ENCODE measurements around the gene JADE2. TPM values are rescaled to one million over a fixed set of nuclear protein-coding genes. Genes with fewer than 3 reads are reported as not detected.

Gene JADE2
- total and polyA plus RNA-seq, 2 donors (not counting 3 experiments of a cell fraction or from before 2014, with no cell fraction given), result 11.6 to 31.1 TPM

- ChIA-PET POLR2A (interaction anchor here (0.6 to 1.4 kb wide), 2 partner anchors 13 to 64 kb away, joined by 6 to 11 read pairs; no protein-coding TSS in a partner anchor), CTCF (interaction anchor here (0.9 to 4.2 kb wide), 10 partner anchors 9 to 158 kb away, joined by 3 to 33 read pairs (median 8); partner anchors contain the start of genes CDKN2AIPNL and JADE2)
- H3K9me3 ChIP-seq (replicated peaks; ENCODE audit: control insufficient read depth, insufficient read depth, low read length), result no peaks in the 10 kb centered on the region
- no peak overlapping the region for H3K4me3 ChIP-seq (replicated peaks in 1 of 3; ENCODE audit: insufficient read depth in 1 of 3, low read depth in 1 of 3, low read length in 3 of 3)
- H3K4me2 ChIP-seq (ENCODE audit: insufficient read depth, low read length), result peak overlapping the region; percentile 69
- H3K27me3 ChIP-seq (ENCODE audit: control insufficient read depth in 2 of 2, insufficient read depth in 2 of 2, low read length in 2 of 2), result no peaks in the 10 kb centered on the region
- FAIRE-seq, result peak; percentile 100
- H3K27ac ChIP-seq (ENCODE audit: insufficient read depth, low read depth, low read length), result peak overlapping the region; percentile 61
- no peak overlapping the region for H2AFZ ChIP-seq (ENCODE audit: low read depth, low read length)
- peak; percentile 83 for DNase-seq (ENCODE audit: low read depth, low spot score)
- peaks cover 0 to 25% of the 10 kb centered on the region in 2 experiments for H3K36me3 ChIP-seq (ENCODE audit: control insufficient read depth in 2 of 2, extremely low read depth in 1 of 2, insufficient read depth in 2 of 2, low read length in 2 of 2)
- no peaks in the 10 kb centered on the region for H3K9me1 ChIP-seq (replicated peaks; ENCODE audit: control insufficient read depth, extremely low read depth, insufficient read depth, low read length)
- H3K9ac ChIP-seq (replicated peaks; ENCODE audit: extremely low read depth, insufficient read depth, low read length), result peak overlapping the region; percentile 32
- H3K79me2 ChIP-seq (ENCODE audit: control insufficient read depth, insufficient read depth, low read length), result peaks cover 3% of the 10 kb centered on the region
- no peaks in the 10 kb centered on the region for H4K20me1 ChIP-seq (replicated peaks; ENCODE audit: control insufficient read depth, extremely low read depth, insufficient read depth, low read length)
- dilution Hi-C loops (cut with MboI; ENCODE audit: extremely low pct_ligation_motif_present, low sequenced_read_pairs) (no loop called here), intact Hi-C loops (cut with micrococcal nuclease) (loop anchor here (1.0 to 2.0 kb wide), 4 partner anchors 8 to 66 kb away; no protein-coding TSS in a partner anchor)
- H3K4me1 ChIP-seq (ENCODE audit: control insufficient read depth, extremely low read depth, insufficient read depth, low read length), result peaks cover 36% of the 10 kb centered on the region
- no TSS peak for BruUV-seq (replicated peaks)
- TF ChIP-seq CTCF (IDR thresholded peaks at IDR 0.05; ENCODE audit: extremely low read depth in 1 of 2, insufficient read depth in 1 of 2, low read depth in 1 of 2, low read length in 2 of 2) (no peak), POLR2AphosphoS5 (IDR thresholded peaks at IDR 0.05; ENCODE audit: insufficient read depth, low read depth, low read length) (peak; percentile 82), EZH2 (IDR thresholded peaks at IDR 0.05; ENCODE audit: borderline replicate concordance, low read depth, low read length, severe bottlenecking) (no peak)
Measured at GRCh38 chr5:134568761-134569695, 43.6 kb downstream of the JADE2 start.
